GM12891 (cell line): ENCODE measurements around the gene LBX2.
"Not testable (repeated sequence)": the region's sequence is repeated elsewhere in the genome, so short reads cannot be mapped to it uniquely, and the experiment has no call there.

Source experiments
- POLR2A ChIP-seq: IDR thresholded peaks from 2 replicates; pipeline ENCODE4 v1.6.1; 2011; ENCODE audit warnings: low read depth, low read length, control low read depth
- POLR2AphosphoS5 ChIP-seq: IDR thresholded peaks from 2 replicates; pipeline ENCODE4 v1.6.1; 2011; ENCODE audit warnings: low read depth, low read length, control low read depth

- TF ChIP-seq POLR2AphosphoS5, POLR2A: not testable (repeated sequence)
These were observed 15.7 kb downstream of the LBX2 start for GRCh38 chr2:74483675-74484164.
